Uterus (tissue), 4 donors: ENCODE data around the gene DCTN3. TPM values are rescaled to one million over a fixed set of nuclear protein-coding genes. Genes with fewer than 3 reads are reported as not detected.
A peak's percentile ranks its signal among the peaks of the same experiment; 100 is the strongest.

Experiments used
- DNase-seq, 2 donors: peaks; one replicate each; pipeline ENCODE4 v3.0.0-alpha.2; 2019 to 2020
- H3K27ac ChIP-seq, 2 donors: fragments of 200-600 bp; sonication (generic); 1 replicate in 1 of 2; 2 replicates in 1 of 2; pipeline ENCODE4 v1.5.1; 2016 to 2018
- H3K27me3 ChIP-seq, 2 donors: fragments of 200-600 bp; sonication (generic); one replicate each; pipeline ENCODE4 v1.5.1; 2018 to 2019; ENCODE audit warnings: control low read depth in 1 of 2
- H3K36me3 ChIP-seq, 2 donors: fragments of 200-600 bp; sonication (generic); one replicate each; pipeline ENCODE4 v1.5.1; 2019; ENCODE audit warnings: control low read depth in 1 of 2
- H3K4me1 ChIP-seq, 2 donors: fragments of 200-600 bp; sonication (generic); one replicate each; pipeline ENCODE4 v1.5.1; 2018 to 2019; ENCODE audit warnings: control low read depth in 1 of 2
- H3K4me3 ChIP-seq, 2 donors: fragments of 200-600 bp; sonication (generic); 1 replicate in 1 of 2; 2 replicates in 1 of 2; pipeline ENCODE4 v1.5.1; 2018 to 2019; ENCODE audit warnings: mild to moderate bottlenecking in 1 of 2
- H3K9me3 ChIP-seq, 2 donors: fragments of 200-600 bp; sonication (generic); one replicate each; pipeline ENCODE4 v1.5.1; 2019; ENCODE audit warnings: control low read depth in 1 of 2
- CTCF ChIP-seq, 4 experiments: fragments of 200-600 bp in 2 of 4; fragments of 450-650 bp in 2 of 4; sonication (generic) in 2 of 4; IDR thresholded peaks; one replicate each; pipeline ENCODE4 v1.5.1; 2016 to 2019; ENCODE audit warnings: antibody characterized with exemption in 4 of 4, mild to moderate bottlenecking in 2 of 4, moderate library complexity in 1 of 4
- POLR2A ChIP-seq, 2 donors: fragments of 450-650 bp; IDR thresholded peaks; one replicate each; pipeline ENCODE4 v1.6.1; 2016; ENCODE audit warnings: antibody characterized with exemption in 2 of 2, mild to moderate bottlenecking in 1 of 2, moderate library complexity in 1 of 2
- intact Hi-C: fragments of 100-400 bp; cut with DNase I; formaldehyde crosslinking; loops from one replicate; pipeline ENCODE4 v1.15.1; 2023; ENCODE audit warnings: low total_unique reads
- total RNA-seq, 4 donors: library from RNA; depleted of rRNA in 3 of 4; stranded (reverse); fragments of >200 nt in 3 of 4; gene quantifications; one replicate each; pipeline versions ENCODE4 v1.1.0 to v1.2.4, GENCODE V29; 2014 to 2023
- donor health status: DM: yes; HTN: yes; CAD: no.

Gene DCTN3
- total RNA-seq, 4 donors from 2014 or later = 27.7 to 98.0 (median 58.6) TPM

GRCh38 chr9:34591248-34591916, 28.9 kb downstream of the DCTN3 start:
- H3K27me3 ChIP-seq = peaks cover 7 to 8% of the 10 kb centered on the region in 2 donors
- H3K9me3 ChIP-seq = no peaks in the 10 kb centered on the region
- H3K4me3 ChIP-seq = no peak overlapping the region
- no peaks in the 10 kb centered on the region for H3K36me3 ChIP-seq
- H3K27ac ChIP-seq = peak overlapping the region; percentile 4 to 56
- DNase-seq = peak; percentile 79 to 88
- intact Hi-C loops = loop anchor here (2.0 to 10.0 kb wide), 2 partner anchors 187 to 259 kb away; no protein-coding TSS in a partner anchor
- H3K4me1 ChIP-seq = peaks cover 0 to 28% of the 10 kb centered on the region in 2 donors
- peak; percentile 83 to 94 (median 92) for TF ChIP-seq CTCF (IDR thresholded peaks at IDR 0.05)
- TF ChIP-seq POLR2A (IDR thresholded peaks at IDR 0.05) = no peak

GRCh38 chr9:34590381-34591247, 29.7 kb downstream of the DCTN3 start:
- Histone ChIP-seq H3K27ac (peak overlapping the region; percentile 4 to 56), H3K9me3 (no peaks in the 10 kb centered on the region), H3K4me3 (peak overlapping the region in 1 of 2 donors; percentile 49), H3K27me3 (peaks cover 7 to 8% of the 10 kb centered on the region in 2 donors), H3K4me1 (peaks cover 0 to 28% of the 10 kb centered on the region in 2 donors), H3K36me3 (no peaks in the 10 kb centered on the region)
- TF ChIP-seq POLR2A (IDR thresholded peaks at IDR 0.05) = no peak
- no peak for TF ChIP-seq CTCF (IDR thresholded peaks at IDR 0.05)
- intact Hi-C loops = loop anchor here (2.0 to 10.0 kb wide), 2 partner anchors 186 to 258 kb away; no protein-coding TSS in a partner anchor
- peak; percentile 29 to 45 for DNase-seq

GRCh38 chr9:34589636-34590380, 30.5 kb downstream of the DCTN3 start, which contains the start of gene CNTFR:
CNTFR (minus strand) TSS chr9:34589724; CDS start chr9:34568981, 20,743 bp downstream.
- intact Hi-C loops = loop anchor here (2.0 to 10.0 kb wide), 2 partner anchors 185 to 257 kb away; no protein-coding TSS in a partner anchor
- Histone ChIP-seq H3K27ac (peak within 1 kb of the TSS in 1 of 2 donors; percentile 56), H3K4me3 (peak within 1 kb of the TSS; percentile 22 to 49), H3K9me3 (no peaks in the 10 kb centered on the region), H3K4me1 (peaks cover 0 to 28% of the 10 kb centered on the region in 2 donors), H3K36me3 (no peaks in the 10 kb centered on the region), H3K27me3 (peaks cover 7 to 8% of the 10 kb centered on the region in 2 donors)
- DNase-seq = peak; percentile 55 to 68
- no peak for TF ChIP-seq CTCF (IDR thresholded peaks at IDR 0.05)
- peak in 1 of 2 donors; percentile 51 for TF ChIP-seq POLR2A (IDR thresholded peaks at IDR 0.05)

- DNase-seq = no peak
- TF ChIP-seq CTCF (IDR thresholded peaks at IDR 0.05) = no peak
- TF ChIP-seq POLR2A (IDR thresholded peaks at IDR 0.05) = no peak
- intact Hi-C loops = no loop called here
- peak overlapping the region; percentile 22 to 49 for H3K4me3 ChIP-seq
- no peaks in the 10 kb centered on the region for H3K36me3 ChIP-seq
- peaks cover 0 to 28% of the 10 kb centered on the region in 2 donors for H3K4me1 ChIP-seq
- H3K27me3 ChIP-seq = peaks cover 7 to 8% of the 10 kb centered on the region in 2 donors
- no peaks in the 10 kb centered on the region for H3K9me3 ChIP-seq
- H3K27ac ChIP-seq = no peak overlapping the region
These were observed 31.3 kb downstream of the DCTN3 start for GRCh38 chr9:34588671-34589635.
